Motor neuron (in vitro differentiated cells): ENCODE results near the gene DCBLD1. TPM values are rescaled to one million over a fixed set of nuclear protein-coding genes. Genes with fewer than 3 reads are reported as not detected.
A peak's percentile ranks its signal among the peaks of the same experiment; 100 is the strongest.
"Not testable (repeated sequence)": the region's sequence is repeated elsewhere in the genome, so short reads cannot be mapped to it uniquely, and the experiment has no call there.

ENCODE experiments used
- ATAC-seq, 8 experiments: fragments of 200-7000 bp; cut with Tn5 transposase; replicated peaks in 6 of 8; 2 replicates each; pipeline ENCODE4 v1.8.0; 2021; ENCODE audit warnings: mild to moderate bottlenecking in 8 of 8, moderate library complexity in 8 of 8
- H3K27ac ChIP-seq, 2 donors: fragments of 250-450 bp; sonication (Bioruptor Pico); 2 replicates each; pipeline ENCODE4 v1.9.0; 2021; ENCODE audit warnings: antibody characterized with exemption in 2 of 2, mild to moderate bottlenecking in 2 of 2, moderate library complexity in 1 of 2
- H3K4me1 ChIP-seq, 2 donors: fragments of 250-450 bp; sonication (Bioruptor Pico); replicated peaks in 1 of 2; 2 replicates each; pipeline ENCODE4 v1.6.1; 2021; ENCODE audit warnings: antibody characterized with exemption in 2 of 2, mild to moderate bottlenecking in 2 of 2, moderate library complexity in 1 of 2
- H3K4me3 ChIP-seq, 5 donors: fragments of 250-450 bp; sonication (Bioruptor Pico); 2 replicates each; pipeline ENCODE4 v1.9.0; 2021; ENCODE audit warnings: antibody characterized with exemption in 5 of 5, mild to moderate bottlenecking in 5 of 5, moderate library complexity in 4 of 5
- WGBS, 10 experiments: fragments of 450-650 bp; shearing (Covaris generic); methylation state at CpG; one replicate each; pipeline ENCODE4 v1.0.0; 2022; 5-methylcytosine and 5-hydroxymethylcytosine counted together
- in situ Hi-C, 9 experiments: fragments of 400-800 bp; cut with MboI; loops; one replicate each; pipeline ENCODE4 v1.15.0; 2021; ENCODE audit warnings: low sequenced_read_pairs in 9 of 9, low pct_unique_long_range_greater_than_20kb in 2 of 9; ENCODE audit not compliant: unreplicated experiment in 9 of 9
- total RNA-seq, 8 experiments: library from RNA; unstranded; fragments of 300-600 nt; gene quantifications; 2 replicates each; pipeline versions ENCODE4 v1.2.3 to v1.2.4, GENCODE V29; 2022

Gene DCBLD1
- total RNA-seq, 8 experiments from 2014 or later, result 1.4 to 12.8 (median 7.5) TPM

GRCh38 chr6:117456998-117457397 lies 25.5 kb upstream of the DCBLD1 start:
- no peak for ATAC-seq
- 77 to 100% (median 94%) methylated on average over 2 to 5 of the region's 5 CpGs; no CpG with 5 or more reads in 2 of the 10 experiments for WGBS, 10 experiments
- Histone ChIP-seq H3K27ac (no peak overlapping the region), H3K4me1 (no peaks in the 10 kb centered on the region), H3K4me3 (no peak overlapping the region)
- in situ Hi-C loops, result loop anchor here in 1 of 9 experiments (25.0 kb wide), 1 partner anchor 105 kb away; no protein-coding TSS in a partner anchor

- no peak overlapping the region for H3K27ac ChIP-seq
- in situ Hi-C loops, result loop anchor here in 1 of 9 experiments (25.0 kb wide), 1 partner anchor 103 kb away; no protein-coding TSS in a partner anchor
- 54 to 100% (median 87%) methylated on average over 1 to 2 of the region's 2 CpGs; no CpG with 5 or more reads in 2 of the 10 experiments for WGBS, 10 experiments
- no peak overlapping the region for H3K4me3 ChIP-seq
- H3K4me1 ChIP-seq, result no peaks in the 10 kb centered on the region
- no peak for ATAC-seq
These were observed 23.1 kb upstream of the DCBLD1 start for GRCh38 chr6:117459204-117459944.

- 7 to 100% (median 73%) methylated on average over 1 to 4 of the region's 4 CpGs for WGBS, 10 experiments
- Histone ChIP-seq H3K27ac (no peak overlapping the region), H3K4me1 (no peaks in the 10 kb centered on the region), H3K4me3 (no peak overlapping the region)
- in situ Hi-C loops, result loop anchor here in 1 of 9 experiments (25.0 kb wide), 1 partner anchor 98 kb away; no protein-coding TSS in a partner anchor
- peak in 3 of 8 experiments; percentile 17 to 90 (median 80) for ATAC-seq
These were observed 18.5 kb upstream of the DCBLD1 start for GRCh38 chr6:117463762-117464665.

- in situ Hi-C loops, result loop anchor here in 1 of 9 experiments (25.0 kb wide), 1 partner anchor 98 kb away; no protein-coding TSS in a partner anchor
These were observed 17.8 kb upstream of the DCBLD1 start for GRCh38 chr6:117464700-117465099.

GRCh38 chr6:117465691-117466090 lies 16.8 kb upstream of the DCBLD1 start:
- Histone ChIP-seq H3K27ac (no peak overlapping the region), H3K4me3 (no peak overlapping the region), H3K4me1 (no peaks in the 10 kb centered on the region)
- no peak for ATAC-seq
- in situ Hi-C loops, result loop anchor here in 1 of 9 experiments (25.0 kb wide), 1 partner anchor 97 kb away; no protein-coding TSS in a partner anchor
- 0 to 43% (median 27%) methylated on average over 1 of the region's 1 CpG; no CpG with 5 or more reads in 4 of the 10 experiments for WGBS, 10 experiments

More at GRCh38 chr6:117464700-117465099, 17.8 kb upstream of the DCBLD1 start:
- H3K4me1 ChIP-seq, result no peaks in the 10 kb centered on the region
- WGBS, 10 experiments, result 33 to 83% (median 75%) methylated on average over 1 to 2 of the region's 2 CpGs; no CpG with 5 or more reads in 1 of the 10 experiments
- no peak for ATAC-seq
- H3K27ac ChIP-seq, result no peak overlapping the region
- no peak overlapping the region for H3K4me3 ChIP-seq

GRCh38 chr6:117467876-117468275 lies 14.6 kb upstream of the DCBLD1 start:
- 17 to 100% (median 67%) methylated on average over 1 to 4 of the region's 4 CpGs for WGBS, 10 experiments
- in situ Hi-C loops, result loop anchor here in 1 of 9 experiments (25.0 kb wide), 1 partner anchor 94 kb away; no protein-coding TSS in a partner anchor
- ATAC-seq, result no peak
- H3K4me1 ChIP-seq, result no peaks in the 10 kb centered on the region
- no peak overlapping the region for H3K27ac ChIP-seq
- H3K4me3 ChIP-seq, result no peak overlapping the region

- in situ Hi-C loops, result loop anchor here in 1 of 9 experiments (25.0 kb wide), 1 partner anchor 94 kb away; no protein-coding TSS in a partner anchor
- H3K4me1 ChIP-seq, ATAC-seq, H3K27ac ChIP-seq, H3K4me3 ChIP-seq: not testable (repeated sequence)
- 20 to 93% (median 85%) methylated on average over 2 to 4 of the region's 4 CpGs; no CpG with 5 or more reads in 1 of the 10 experiments for WGBS, 10 experiments
These were observed 13.9 kb upstream of the DCBLD1 start for GRCh38 chr6:117468527-117468926.

GRCh38 chr6:117469356-117469755 lies 13.1 kb upstream of the DCBLD1 start:
- WGBS, 10 experiments, result 30 to 83% (median 69%) methylated on average over 1 to 4 of the region's 4 CpGs; no CpG with 5 or more reads in 1 of the 10 experiments
- Histone ChIP-seq H3K4me3 (no peak overlapping the region), H3K4me1 (no peaks in the 10 kb centered on the region), H3K27ac (no peak overlapping the region)
- no peak for ATAC-seq
- in situ Hi-C loops, result loop anchor here in 1 of 9 experiments (25.0 kb wide), 1 partner anchor 93 kb away; no protein-coding TSS in a partner anchor

- no peak overlapping the region for H3K4me3 ChIP-seq
- no peak for ATAC-seq
- 75 to 100% (median 91%) methylated on average over 1 to 3 of the region's 3 CpGs; no CpG with 5 or more reads in 4 of the 10 experiments for WGBS, 10 experiments
- no peak overlapping the region for H3K27ac ChIP-seq
- in situ Hi-C loops, result loop anchor here in 1 of 9 experiments (25.0 kb wide), 1 partner anchor 93 kb away; no protein-coding TSS in a partner anchor
- H3K4me1 ChIP-seq, result no peaks in the 10 kb centered on the region
These were observed 12.7 kb upstream of the DCBLD1 start for GRCh38 chr6:117469791-117470190.

- H3K4me1 ChIP-seq, result no peaks in the 10 kb centered on the region
- H3K27ac ChIP-seq, result no peak overlapping the region
- in situ Hi-C loops, result loop anchor here in 1 of 9 experiments (25.0 kb wide), 1 partner anchor 90 kb away; no protein-coding TSS in a partner anchor
- 78 to 94% (median 87%) methylated on average over 1 to 3 of the region's 3 CpGs; no CpG with 5 or more reads in 2 of the 10 experiments for WGBS, 10 experiments
- H3K4me3 ChIP-seq, result no peak overlapping the region
- ATAC-seq, result no peak
These were observed 9.8 kb upstream of the DCBLD1 start for GRCh38 chr6:117472667-117473066.

- in situ Hi-C loops, result loop anchor here in 1 of 9 experiments (25.0 kb wide), 1 partner anchor 89 kb away; no protein-coding TSS in a partner anchor
- WGBS, 10 experiments, result 0 to 100% (median 100%) methylated on average over 1 of the region's 1 CpG; no CpG with 5 or more reads in 7 of the 10 experiments
- ATAC-seq, result no peak
- H3K27ac ChIP-seq, result no peak overlapping the region
- no peaks in the 10 kb centered on the region for H3K4me1 ChIP-seq
- H3K4me3 ChIP-seq, result no peak overlapping the region
These were observed 9.1 kb upstream of the DCBLD1 start for GRCh38 chr6:117473401-117473800.
